PC-9 (cell line): ENCODE data around the gene NBEAL2.
"Not testable (repeated sequence)": the region's sequence is repeated elsewhere in the genome, so short reads cannot be mapped to it uniquely, and the experiment has no call there.

Experiments
- CTCF ChIP-seq: fragments of 200-600 bp; sonication (generic); conservative IDR thresholded peaks from 2 replicates; pipeline ENCODE4 v1.6.1; 2017; ENCODE audit warnings: mixed run types, antibody characterized with exemption, mild to moderate bottlenecking, moderate library complexity
- EZH2 ChIP-seq: fragments of 200-600 bp; sonication (generic); IDR thresholded peaks from 2 replicates; pipeline ENCODE4 v1.8.0; 2017; ENCODE audit warnings: antibody characterized with exemption, low read depth

- not testable (repeated sequence) for TF ChIP-seq CTCF, EZH2
Measured at GRCh38 chr3:47031041-47031440, 51.6 kb downstream of the NBEAL2 start.
